Mesendoderm (in vitro differentiated cells): ENCODE measurements around the gene BNIP1.
A peak's percentile ranks its signal among the peaks of the same experiment; 100 is the strongest.

Experiments used
- DNase-seq: peaks from one replicate; pipeline ENCODE4 v3.0.0; 2013
- H2AK5ac ChIP-seq: 2 replicates; pipeline ENCODE4 v1.6.1; 2013; ENCODE audit warnings: low read length, inconsistent platforms
- H2BK120ac ChIP-seq: 2 replicates; pipeline ENCODE4 v1.6.1; 2013; ENCODE audit warnings: low read depth, mild to moderate bottlenecking, low read length, moderate library complexity, mixed read lengths
- H2BK15ac ChIP-seq: replicated peaks from 2 replicates; pipeline ENCODE4 v1.6.1; 2013; ENCODE audit warnings: low read depth, mild to moderate bottlenecking, moderate library complexity
- H2BK5ac ChIP-seq: 2 replicates; pipeline ENCODE4 v1.6.1; 2013; ENCODE audit warnings: low read length, inconsistent platforms
- H3K18ac ChIP-seq: 2 replicates; pipeline ENCODE4 v1.6.1; 2013; ENCODE audit warnings: mild to moderate bottlenecking, low read length, mixed read lengths
- H3K23ac ChIP-seq: one replicate; pipeline ENCODE4 v1.6.1; 2013; ENCODE audit warnings: low read length
- H3K27ac ChIP-seq: 2 replicates; pipeline ENCODE4 v1.5.1; 2013; ENCODE audit warnings: low read depth, mild to moderate bottlenecking, inconsistent platforms, low read length, moderate library complexity
- H3K27me3 ChIP-seq: 2 replicates; pipeline ENCODE4 v1.6.1; 2013; ENCODE audit warnings: low read length, control low read depth, mild to moderate bottlenecking, inconsistent platforms; ENCODE audit not compliant: insufficient read depth, poor library complexity
- H3K36me3 ChIP-seq: 2 replicates; pipeline ENCODE4 v1.6.1; 2013; ENCODE audit warnings: low read length, inconsistent platforms; ENCODE audit not compliant: control insufficient read depth, insufficient read depth
- H3K4ac ChIP-seq: one replicate; pipeline ENCODE4 v1.6.1; 2013; ENCODE audit warnings: low read depth, mild to moderate bottlenecking, low read length, moderate library complexity
- H3K4me1 ChIP-seq: 2 replicates; pipeline ENCODE4 v1.6.1; 2013; ENCODE audit warnings: low read depth, low read length, inconsistent platforms; ENCODE audit not compliant: control insufficient read depth
- H3K4me2 ChIP-seq: 2 replicates; pipeline ENCODE4 v1.6.1; 2013; ENCODE audit warnings: low read length
- H3K4me3 ChIP-seq: 2 replicates; pipeline ENCODE4 v1.5.1; 2013; ENCODE audit warnings: mild to moderate bottlenecking, low read length
- H3K56ac ChIP-seq: one replicate; pipeline ENCODE4 v1.6.1; 2013; ENCODE audit warnings: low read length
- H3K79me1 ChIP-seq: 2 replicates; pipeline ENCODE4 v1.6.1; 2013; ENCODE audit warnings: low read length, inconsistent platforms
- H3K79me2 ChIP-seq: 2 replicates; pipeline ENCODE4 v1.6.1; 2013; ENCODE audit warnings: mild to moderate bottlenecking, low read length; ENCODE audit not compliant: control insufficient read depth, insufficient read depth
- H3K9ac ChIP-seq: 2 replicates; pipeline ENCODE4 v1.6.1; 2013; ENCODE audit warnings: low read length, inconsistent platforms
- H4K5ac ChIP-seq: one replicate; pipeline ENCODE4 v1.6.1; 2013; ENCODE audit warnings: low read length
- H4K8ac ChIP-seq: one replicate; pipeline ENCODE4 v1.6.1; 2013; ENCODE audit warnings: low read depth, mild to moderate bottlenecking, control low read depth, low read length, moderate library complexity
- WGBS: extraction: QIAGEN DNeasy Blood & Tissue Kit; methylation state at CpG from one replicate; pipeline ENCODE4 v1.1.7; 2013; ENCODE audit warnings: low lambda C conversion rate, missing lambda C conversion rate; ENCODE audit not compliant: insufficient coverage; ENCODE audit errors: extremely low coverage; 5-methylcytosine and 5-hydroxymethylcytosine counted together

BNIP1 gene

DNA sequence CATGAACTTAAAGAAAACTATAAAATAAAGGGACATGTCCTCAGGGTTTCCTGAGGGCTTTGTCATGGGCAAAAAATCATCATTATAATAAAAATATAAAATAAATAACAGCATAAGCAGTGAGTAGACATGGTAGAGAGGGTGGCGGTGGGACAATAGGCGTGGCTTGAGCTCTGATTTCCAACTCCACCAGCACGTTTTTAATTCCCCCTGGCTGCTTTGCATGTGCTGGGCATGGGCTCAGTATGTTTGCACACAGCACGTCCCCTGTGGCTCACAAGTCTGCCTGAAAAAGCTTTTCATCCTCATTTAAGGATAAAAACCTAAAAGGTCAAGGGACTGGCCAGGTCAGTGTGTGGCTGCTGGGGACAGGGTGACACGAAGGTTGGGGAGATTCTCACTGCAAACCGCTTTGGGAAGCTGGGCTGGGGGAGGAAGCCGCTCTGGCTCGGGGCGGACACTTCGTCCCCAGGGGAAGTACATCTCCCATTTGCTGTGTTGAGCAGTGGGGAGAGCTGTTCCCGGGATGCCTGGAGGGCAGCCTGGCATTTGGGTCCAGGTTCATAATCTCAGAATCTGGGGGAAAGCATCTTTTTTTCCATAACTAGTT lies 58.0 kb downstream of the BNIP1 start:
- Histone ChIP-seq H3K4me1 (no peaks in the 10 kb centered on the region), H3K9ac (peak overlapping the region; percentile 24), H3K56ac (peak overlapping the region; percentile 64), H3K4me2 (peak overlapping the region; percentile 40), H3K79me2 (no peaks in the 10 kb centered on the region), H4K5ac (no peak overlapping the region), H3K23ac (no peak overlapping the region), H2BK15ac (no peak overlapping the region), H3K4me3 (no peak overlapping the region), H4K8ac (no peak overlapping the region), H3K79me1 (no peaks in the 10 kb centered on the region), H3K27me3 (no peaks in the 10 kb centered on the region), H2AK5ac (no peak overlapping the region), H3K27ac (no peak overlapping the region), H2BK120ac (no peak overlapping the region), H3K36me3 (no peaks in the 10 kb centered on the region), H2BK5ac (no peak overlapping the region), H3K4ac (no peak overlapping the region), H3K18ac (no peak overlapping the region)
- peak; percentile 13 for DNase-seq
- WGBS, result no CpG with 5 or more reads among the region's 11 CpGs

DNA sequence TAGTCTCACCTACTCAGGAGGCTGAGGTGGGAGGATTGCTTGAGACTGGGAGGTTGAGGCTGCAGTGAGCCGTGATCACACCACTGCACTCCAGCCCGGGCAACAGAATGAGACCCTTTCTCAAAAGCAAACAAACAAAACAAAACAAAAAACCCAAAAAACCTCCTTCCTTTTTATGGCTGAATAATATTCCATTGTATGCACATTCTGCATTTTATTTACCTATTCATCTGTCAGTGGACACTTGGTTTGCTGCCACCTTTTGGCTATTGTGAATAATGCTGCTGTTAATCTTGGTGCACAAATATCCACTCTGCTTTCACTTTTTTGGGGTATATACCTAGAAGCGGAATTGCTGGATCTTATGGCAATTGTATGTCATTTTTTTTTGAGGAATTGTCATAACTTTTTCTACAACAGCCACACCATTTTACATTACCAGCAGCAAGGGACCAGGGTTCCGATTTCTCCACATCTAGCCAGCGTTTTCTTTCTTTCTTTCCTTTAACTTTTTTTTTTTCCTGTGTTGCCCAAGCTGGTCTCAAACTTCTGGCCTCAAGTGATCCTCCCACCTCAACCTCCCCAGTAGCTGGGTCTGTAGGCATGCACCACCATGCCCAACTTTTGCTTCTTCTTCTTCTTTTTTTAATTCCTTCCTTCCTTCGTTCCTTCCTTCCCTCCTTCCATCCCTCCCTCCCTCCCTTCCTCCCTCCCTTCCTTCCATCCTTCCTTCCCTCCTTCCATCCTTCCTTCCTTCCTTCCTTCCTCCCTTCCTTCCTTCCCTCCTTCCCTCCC lies 60.1 kb downstream of the BNIP1 start:
- no peak for DNase-seq
- H3K79me1 ChIP-seq, result no peaks in the 10 kb centered on the region

DNA sequence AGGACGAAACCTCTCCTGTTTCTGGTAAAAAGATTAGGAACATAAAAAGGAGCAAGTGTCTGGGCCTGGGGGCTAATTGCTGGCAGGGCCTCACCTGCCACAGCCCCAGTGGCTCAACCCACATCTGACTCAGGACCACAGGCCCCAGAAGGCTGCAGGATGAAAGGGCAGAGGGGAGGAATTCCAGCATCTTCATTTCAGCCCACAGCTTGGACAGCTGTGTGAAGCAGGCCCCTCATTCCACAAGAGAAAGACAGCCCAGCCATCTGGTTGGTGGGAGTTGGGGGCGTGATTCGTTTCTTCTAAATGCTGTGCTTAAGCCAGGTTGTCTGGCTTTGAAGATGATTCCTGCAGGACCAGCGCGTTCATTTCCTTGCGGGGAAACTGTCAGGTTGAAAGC lies 61.6 kb downstream of the BNIP1 start:
- no peak overlapping the region for H3K9ac ChIP-seq
- no CpG with 5 or more reads among the region's 6 CpGs for WGBS
- no peak overlapping the region for H3K18ac ChIP-seq
- H2BK15ac ChIP-seq, result no peak overlapping the region
- H3K4me2 ChIP-seq, result no peak overlapping the region
- H3K79me2 ChIP-seq, result no peaks in the 10 kb centered on the region
- H2BK5ac ChIP-seq, result no peak overlapping the region
- no peaks in the 10 kb centered on the region for H3K79me1 ChIP-seq
- H3K4ac ChIP-seq, result no peak overlapping the region
- H3K27me3 ChIP-seq, result no peaks in the 10 kb centered on the region
- no peak overlapping the region for H3K23ac ChIP-seq
- no peak overlapping the region for H3K56ac ChIP-seq
- H2AK5ac ChIP-seq, result no peak overlapping the region
- H4K5ac ChIP-seq, result no peak overlapping the region
- no peak overlapping the region for H2BK120ac ChIP-seq
- H3K4me1 ChIP-seq, result no peaks in the 10 kb centered on the region
- no peak overlapping the region for H3K4me3 ChIP-seq
- H4K8ac ChIP-seq, result no peak overlapping the region
- no peak overlapping the region for H3K27ac ChIP-seq
- no peaks in the 10 kb centered on the region for H3K36me3 ChIP-seq
- no peak for DNase-seq

More for the DNA sequence above, 60.1 kb downstream of the BNIP1 start:
- no peak overlapping the region for H3K4ac ChIP-seq
- no peak overlapping the region for H2BK15ac ChIP-seq
- H4K5ac ChIP-seq, result no peak overlapping the region
- H2BK5ac ChIP-seq, result no peak overlapping the region
- H3K18ac ChIP-seq, result no peak overlapping the region
- no peaks in the 10 kb centered on the region for H3K27me3 ChIP-seq
- no peak overlapping the region for H2BK120ac ChIP-seq
- no peak overlapping the region for H3K4me2 ChIP-seq
- no peak overlapping the region for H3K23ac ChIP-seq
- H3K27ac ChIP-seq, result no peak overlapping the region
- no peak overlapping the region for H2AK5ac ChIP-seq
- H4K8ac ChIP-seq, result no peak overlapping the region
- no peak overlapping the region for H3K9ac ChIP-seq
- H3K56ac ChIP-seq, result no peak overlapping the region
- no peak overlapping the region for H3K4me3 ChIP-seq
- no peaks in the 10 kb centered on the region for H3K79me2 ChIP-seq
- H3K4me1 ChIP-seq, result no peaks in the 10 kb centered on the region
- no peaks in the 10 kb centered on the region for H3K36me3 ChIP-seq
- WGBS, result 100% methylated on average over 1 of the region's 6 CpGs

DNA sequence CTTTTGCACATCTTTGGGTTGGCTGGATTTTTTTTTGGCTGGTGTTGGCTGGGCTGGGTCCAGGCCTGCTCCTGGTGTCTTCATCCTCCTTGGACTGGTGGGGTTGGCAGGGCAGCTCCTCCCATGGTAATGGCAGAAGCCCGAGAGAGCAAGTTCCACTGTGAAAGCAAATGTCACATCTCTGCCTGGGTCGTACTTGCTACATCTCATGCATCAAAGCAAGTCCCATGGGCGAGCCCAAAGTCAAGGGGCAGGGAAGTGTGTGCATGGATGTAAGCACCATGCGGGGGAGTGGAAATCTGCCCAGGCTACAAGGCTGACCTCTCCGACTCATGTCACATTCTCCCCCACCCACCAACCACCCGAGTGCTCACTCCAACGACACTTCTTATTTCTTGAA lies 64.0 kb downstream of the BNIP1 start:
- Histone ChIP-seq H3K56ac (no peak overlapping the region), H3K27me3 (no peaks in the 10 kb centered on the region), H3K18ac (no peak overlapping the region), H3K4me3 (no peak overlapping the region), H4K5ac (no peak overlapping the region), H3K79me1 (no peaks in the 10 kb centered on the region), H3K23ac (no peak overlapping the region), H2BK120ac (no peak overlapping the region), H2BK15ac (no peak overlapping the region), H3K36me3 (no peaks in the 10 kb centered on the region), H4K8ac (no peak overlapping the region), H2BK5ac (no peak overlapping the region), H3K4me2 (no peak overlapping the region), H3K27ac (no peak overlapping the region), H3K79me2 (no peaks in the 10 kb centered on the region), H3K4me1 (no peaks in the 10 kb centered on the region), H3K4ac (no peak overlapping the region), H2AK5ac (no peak overlapping the region), H3K9ac (no peak overlapping the region)
- DNase-seq, result no peak
- no CpG with 5 or more reads among the region's 7 CpGs for WGBS

DNA sequence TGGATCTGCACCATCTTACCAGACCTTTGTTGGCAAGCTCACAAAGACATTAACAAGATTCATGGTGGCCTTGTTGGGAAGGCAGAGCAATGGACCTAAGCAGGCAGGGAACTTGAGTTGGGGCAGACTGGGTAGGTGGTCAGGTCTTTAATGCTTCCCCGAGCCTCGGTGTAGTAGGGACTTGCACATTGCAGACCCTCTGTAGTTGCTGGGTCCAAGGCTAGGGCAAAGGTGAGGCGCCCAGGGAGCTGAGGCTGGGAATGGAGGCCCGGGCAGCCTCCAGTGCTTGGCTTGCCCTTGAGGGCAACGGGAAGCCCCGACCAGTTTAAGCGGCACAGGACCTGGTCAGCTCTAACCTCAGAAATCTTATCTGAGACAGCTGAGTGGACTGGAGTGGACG lies 66.5 kb downstream of the BNIP1 start:
- H2BK15ac ChIP-seq, result no peak overlapping the region
- H3K27me3 ChIP-seq, result no peaks in the 10 kb centered on the region
- H2BK120ac ChIP-seq, result no peak overlapping the region
- no peak overlapping the region for H2BK5ac ChIP-seq
- H3K79me1 ChIP-seq, result no peaks in the 10 kb centered on the region
- H3K27ac ChIP-seq, result no peak overlapping the region
- no peak overlapping the region for H3K9ac ChIP-seq
- no peaks in the 10 kb centered on the region for H3K36me3 ChIP-seq
- no peak overlapping the region for H3K56ac ChIP-seq
- no CpG with 5 or more reads among the region's 8 CpGs for WGBS
- no peak overlapping the region for H3K18ac ChIP-seq
- no peak overlapping the region for H3K4me2 ChIP-seq
- no peak overlapping the region for H3K23ac ChIP-seq
- no peaks in the 10 kb centered on the region for H3K79me2 ChIP-seq
- no peak overlapping the region for H3K4ac ChIP-seq
- no peak overlapping the region for H4K8ac ChIP-seq
- H4K5ac ChIP-seq, result no peak overlapping the region
- H3K4me3 ChIP-seq, result no peak overlapping the region
- no peak for DNase-seq
- no peaks in the 10 kb centered on the region for H3K4me1 ChIP-seq
- no peak overlapping the region for H2AK5ac ChIP-seq
